GM12874 (cell line): Measurements from ENCODE around the gene SYF2.

Experiments used
- CTCF ChIP-seq: IDR thresholded peaks from 2 replicates; pipeline ENCODE4 v1.5.1; 2011; ENCODE audit warnings: low read depth, mild to moderate bottlenecking, control low read depth, low read length, moderate library complexity; ENCODE audit not compliant: insufficient read depth

The SYF2 gene

GRCh38 chr1:25197982-25198662 lies 34.2 kb downstream of the SYF2 start:
- no peak for TF ChIP-seq CTCF

GRCh38 chr1:25197235-25197975 lies 34.9 kb downstream of the SYF2 start:
- no peak for TF ChIP-seq CTCF

- no peak for TF ChIP-seq CTCF
Observed at GRCh38 chr1:25196830-25197229, 35.5 kb downstream of the SYF2 start.

- TF ChIP-seq CTCF = no peak
Observed at GRCh38 chr1:25195835-25196234, 36.5 kb downstream of the SYF2 start.

- TF ChIP-seq CTCF = no peak
Observed at GRCh38 chr1:25194572-25195020, 37.7 kb downstream of the SYF2 start.

- no peak for TF ChIP-seq CTCF
Observed at GRCh38 chr1:25194054-25194453, 38.2 kb downstream of the SYF2 start.

- TF ChIP-seq CTCF = no peak
Observed at GRCh38 chr1:25193229-25193628, 39.1 kb downstream of the SYF2 start.
